NCI-H2227 (cell line): ENCODE results near the gene MED13.
"Not testable (repeated sequence)": the region's sequence is repeated elsewhere in the genome, so short reads cannot be mapped to it uniquely, and the experiment has no call there.

Source experiments
- DNase-seq: peaks from one replicate; lab custom pipeline; 2025; ENCODE audit not compliant: unreplicated experiment; lab: John Stamatoyannopoulos, UW

MED13 gene

DNA sequence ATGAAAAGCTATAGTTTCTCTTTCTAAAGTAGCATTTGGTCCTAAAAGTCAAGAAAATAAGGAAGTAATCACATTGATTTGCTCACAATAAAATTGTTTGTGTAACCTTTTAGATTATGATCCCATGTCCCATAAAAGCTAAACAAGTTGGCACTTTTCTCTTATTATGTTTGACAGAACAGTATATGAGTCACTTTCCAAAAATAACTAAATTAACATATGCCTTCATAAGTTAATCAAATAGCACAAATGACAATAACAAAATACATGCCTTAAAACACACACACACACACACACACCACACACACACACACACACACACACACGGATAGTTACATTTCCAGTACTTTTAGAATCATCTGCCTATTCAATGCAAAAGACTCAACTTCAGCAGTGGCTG is 2.8 kb downstream of the MED13 start:
- DNase-seq: no peak

DNA sequence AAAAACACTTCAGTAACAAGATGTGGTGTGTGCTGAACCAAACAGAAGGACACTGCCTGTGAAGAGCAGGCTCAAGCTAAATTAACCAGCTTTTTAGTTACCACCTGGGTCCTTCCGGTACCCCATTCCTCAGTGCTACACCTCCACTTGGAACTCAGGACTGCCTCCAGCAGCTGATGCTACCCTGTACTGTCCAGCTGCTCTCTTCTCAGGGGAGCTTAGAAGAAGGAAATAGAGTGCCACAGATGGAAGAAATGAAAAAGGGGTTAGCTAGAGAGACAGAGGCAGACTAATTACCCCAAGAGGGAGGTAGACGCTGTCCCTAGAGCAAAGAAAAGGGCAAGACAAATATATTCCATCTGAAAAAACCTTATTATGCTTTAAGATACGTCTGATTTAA is 5.7 kb downstream of the MED13 start:
- no peak for DNase-seq

GRCh38 chr17:62058611-62059010 is 6.5 kb downstream of the MED13 start:
- DNase-seq: no peak

- no peak for DNase-seq
Observed at GRCh38 chr17:62057696-62058095, 7.4 kb downstream of the MED13 start.

DNA sequence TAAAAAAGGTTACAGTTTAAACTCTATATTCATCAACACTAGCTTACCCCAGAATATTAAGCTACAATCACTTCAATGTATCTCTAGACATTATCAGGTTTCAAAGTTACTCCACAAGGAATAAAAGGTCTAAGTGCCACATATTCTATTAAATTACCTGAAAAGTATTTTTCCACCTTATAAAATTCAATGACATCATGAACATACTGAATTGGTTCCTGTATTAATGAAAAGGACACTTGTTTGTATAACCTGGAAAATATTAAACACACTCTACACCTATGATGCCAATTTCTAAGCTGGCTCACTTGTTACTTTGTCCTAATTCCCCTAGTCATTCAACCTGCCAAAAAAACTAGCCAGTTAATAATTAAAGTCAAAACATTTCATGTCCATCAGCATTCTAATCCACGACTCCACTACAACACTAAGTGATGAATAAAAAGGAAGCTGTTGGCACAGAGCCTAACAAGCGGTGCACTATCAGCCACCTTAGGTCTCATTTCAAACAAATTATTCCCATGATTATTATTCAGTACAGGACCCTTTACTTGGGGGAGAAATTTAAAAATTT is 12.2 kb downstream of the MED13 start:
- no peak for DNase-seq

DNA sequence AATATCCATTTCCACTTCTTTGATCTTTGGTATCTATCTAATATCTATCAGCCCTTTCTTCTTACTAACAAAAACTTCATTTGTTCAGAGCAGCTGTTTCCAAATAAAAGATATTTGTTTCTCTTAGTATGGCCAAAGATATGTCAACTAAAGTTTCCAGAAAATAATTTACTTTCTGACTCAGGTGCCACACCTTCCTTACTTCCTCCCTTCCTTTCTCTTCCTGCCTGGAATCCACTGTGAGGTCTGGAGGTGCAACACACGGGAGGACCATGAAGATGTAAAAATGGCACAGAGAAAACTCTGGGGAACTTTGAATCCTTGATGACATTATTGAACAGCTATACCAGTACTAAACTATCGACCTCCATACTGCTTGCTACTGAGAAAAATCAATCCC is 14.0 kb downstream of the MED13 start:
- no peak for DNase-seq

- no peak for DNase-seq
Observed at GRCh38 chr17:62049299-62049698, 15.8 kb downstream of the MED13 start.

- no peak for DNase-seq
Observed at GRCh38 chr17:62048262-62048661, 16.8 kb downstream of the MED13 start.

DNA sequence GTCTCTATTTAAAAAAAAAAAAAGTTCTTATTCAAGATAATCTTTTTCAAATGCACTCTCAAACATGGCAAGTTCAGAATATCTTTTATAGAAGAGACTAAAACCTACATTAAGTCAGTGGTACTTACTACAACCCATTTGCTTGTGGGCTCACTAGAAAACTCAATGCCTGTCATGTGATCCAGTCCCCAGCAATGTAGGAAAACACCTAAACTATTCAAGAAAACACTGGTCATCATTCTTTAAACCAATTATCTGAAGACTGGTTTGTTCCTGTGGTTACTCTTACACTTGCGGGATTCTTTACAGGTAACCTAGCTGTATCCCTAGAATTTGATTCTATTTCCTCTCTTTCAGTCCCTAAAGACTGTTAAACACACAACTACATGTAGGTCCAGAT is 19.6 kb downstream of the MED13 start:
- DNase-seq: no peak

DNA sequence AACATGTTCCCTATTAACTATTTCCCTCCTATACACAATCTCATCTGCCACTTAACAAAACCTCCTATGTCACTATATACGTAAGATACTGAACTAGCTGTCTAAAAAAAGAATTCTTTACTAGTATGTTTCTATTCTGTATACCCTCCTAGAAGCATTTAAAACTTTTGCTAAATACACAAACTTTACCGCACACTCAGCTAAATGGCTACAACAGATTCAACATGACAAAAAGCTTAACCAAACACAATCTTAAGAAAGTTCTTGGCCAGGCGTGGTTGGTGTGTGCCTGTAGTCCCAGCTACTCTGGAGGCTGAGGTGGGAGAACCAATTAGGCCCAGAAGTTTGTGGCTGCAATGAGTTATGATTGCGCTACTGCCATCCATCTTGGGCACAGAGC is 20.0 kb downstream of the MED13 start:
- DNase-seq: no peak

DNA sequence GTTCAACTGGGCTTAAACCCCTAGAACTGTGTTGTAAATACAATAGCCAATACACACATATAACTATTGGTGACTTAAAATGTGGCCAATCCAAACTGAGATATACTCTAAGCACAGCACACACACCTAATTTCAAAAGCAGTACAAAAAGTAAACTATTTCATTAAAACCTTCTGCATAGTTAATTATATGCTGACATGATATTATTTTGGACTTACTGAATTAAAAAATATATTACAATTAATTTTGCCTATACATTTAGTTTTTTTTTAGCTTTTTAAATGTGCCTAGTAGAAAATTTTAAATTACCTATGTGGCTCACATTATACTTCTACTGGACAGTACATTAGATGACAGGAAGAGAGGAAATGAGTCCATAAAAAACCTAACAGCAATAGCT is 21.5 kb downstream of the MED13 start:
- DNase-seq: no peak

GRCh38 chr17:62043140-62043539 is 21.9 kb downstream of the MED13 start:
- no peak for DNase-seq

DNA sequence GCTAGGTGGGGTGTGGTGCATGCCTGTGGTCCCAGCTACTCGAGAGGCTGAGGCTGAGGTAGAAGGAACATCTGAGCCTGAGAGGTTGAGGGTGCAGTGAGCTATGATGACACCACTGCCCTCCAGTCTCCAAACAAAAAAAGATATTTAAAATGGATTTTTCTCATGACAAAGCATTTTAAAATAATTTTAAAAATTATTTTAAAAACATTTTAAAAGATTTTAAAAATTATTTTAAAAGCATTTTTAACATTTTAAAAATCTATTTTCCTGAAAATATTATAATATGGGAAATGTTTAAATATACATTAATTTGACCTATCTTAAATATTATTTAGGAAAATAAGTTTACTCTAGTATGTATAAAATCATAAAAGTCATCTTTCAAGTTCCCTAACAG is 26.8 kb downstream of the MED13 start:
- no peak for DNase-seq

DNA sequence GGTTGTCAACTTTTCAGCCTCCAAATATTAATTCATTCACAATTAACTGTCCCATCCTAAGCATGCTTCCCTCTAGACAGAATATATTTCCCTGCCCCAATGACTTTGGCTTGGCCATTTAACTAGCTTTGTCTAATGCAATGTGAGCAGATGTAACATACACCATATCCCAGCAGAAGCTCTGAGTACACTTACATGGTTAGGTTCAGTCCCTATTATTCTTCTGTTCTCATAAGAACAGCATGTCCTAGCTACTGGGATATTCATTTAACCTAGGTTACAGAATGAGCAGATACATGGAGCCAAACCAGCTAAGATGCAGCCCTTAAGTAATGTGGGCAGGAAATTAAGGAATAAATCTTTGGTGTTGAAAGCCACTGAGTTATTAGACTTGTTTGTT is 31.8 kb downstream of the MED13 start:
- no peak for DNase-seq

GRCh38 chr17:62032480-62032879 is 32.6 kb downstream of the MED13 start:
- DNase-seq: no peak

DNA sequence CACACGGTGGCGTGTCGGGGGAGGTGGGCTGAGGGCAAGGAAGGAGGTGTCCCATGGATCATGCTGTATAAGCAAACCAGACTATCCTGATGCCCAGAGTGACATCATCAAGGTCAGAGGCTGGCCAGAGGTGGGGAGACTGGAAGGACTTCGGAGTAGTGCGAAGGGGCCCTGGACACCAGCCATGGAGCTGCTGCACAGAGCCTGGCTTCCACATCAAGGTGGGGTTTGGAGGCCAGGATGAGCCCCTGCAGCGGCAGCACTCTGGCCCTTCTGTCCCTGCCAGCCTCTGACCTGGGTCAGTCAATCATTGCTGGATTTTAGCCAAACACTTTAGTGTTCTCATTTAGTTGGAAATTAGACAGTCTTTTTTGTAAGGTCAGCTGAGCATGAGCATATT is 34.8 kb downstream of the MED13 start:
- no peak for DNase-seq

DNA sequence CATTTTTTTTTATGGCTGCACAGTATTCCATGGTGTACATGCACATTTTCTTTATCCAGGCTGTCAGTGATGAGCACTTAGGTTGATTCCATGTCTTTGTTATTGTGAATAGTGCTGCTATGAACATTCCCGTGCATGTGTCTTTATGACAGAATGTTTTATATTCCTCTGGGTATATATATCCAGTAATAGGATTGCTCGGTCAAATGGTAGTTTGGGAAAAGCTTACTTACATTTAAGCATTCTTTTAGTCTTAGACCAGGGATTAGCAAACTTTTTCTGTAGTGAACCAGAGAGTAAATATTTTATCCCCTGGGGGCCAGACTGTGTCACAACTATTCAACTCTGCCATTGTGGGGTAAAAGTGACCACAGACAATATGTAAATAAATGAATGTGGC is 40.2 kb downstream of the MED13 start:
- no peak for DNase-seq

GRCh38 chr17:62017912-62018311 is 47.2 kb downstream of the MED13 start:
- no peak for DNase-seq

- DNase-seq: no peak
Observed at GRCh38 chr17:62017496-62017895, 47.6 kb downstream of the MED13 start.

DNA sequence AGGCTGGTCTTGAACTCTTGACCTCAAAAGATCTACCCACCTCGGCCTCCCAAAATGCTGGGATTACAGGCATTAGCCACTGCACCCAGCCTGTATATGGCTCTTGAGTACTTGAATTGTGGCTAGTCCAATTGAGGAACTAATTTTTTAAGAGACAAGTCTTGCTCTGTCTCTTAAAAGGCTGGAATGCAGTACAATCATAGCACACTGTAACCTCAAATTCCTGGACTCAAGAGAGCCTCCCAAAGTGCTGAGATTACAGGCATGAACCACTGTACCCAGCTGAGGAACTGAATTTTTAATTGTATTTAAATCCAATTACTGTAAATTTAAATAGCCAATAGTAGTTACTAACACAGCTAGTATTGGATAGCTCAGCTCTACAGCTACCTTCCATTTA is 50.6 kb downstream of the MED13 start:
- no peak for DNase-seq

- DNase-seq: no peak
Observed at GRCh38 chr17:62009220-62009619, 55.9 kb downstream of the MED13 start.

GRCh38 chr17:62008294-62008693 is 56.8 kb downstream of the MED13 start:
- DNase-seq: no peak

- DNase-seq: no peak
Observed at GRCh38 chr17:62004388-62004787, 60.7 kb downstream of the MED13 start.

DNA sequence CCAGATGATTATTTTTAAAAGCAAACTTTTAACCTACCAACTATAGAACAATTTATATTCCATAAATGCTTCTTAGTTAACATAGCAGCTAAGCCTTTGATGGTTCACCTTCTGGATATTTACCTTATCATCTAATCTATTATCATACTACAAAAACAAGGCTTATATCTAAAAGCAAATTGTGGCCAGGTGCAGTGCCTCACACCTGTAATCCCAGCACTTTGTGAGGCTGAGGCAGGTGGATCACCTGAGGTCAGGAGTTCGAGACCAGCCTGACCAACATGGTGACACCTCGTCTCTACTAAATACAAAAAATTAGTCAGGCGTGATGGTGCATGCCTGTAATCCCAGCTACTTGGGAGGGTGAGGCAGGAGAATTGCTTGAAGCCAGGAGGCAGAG is 61.9 kb downstream of the MED13 start:
- DNase-seq: not testable (repeated sequence)
